ENCODE measurements around the gene SPINK7.
"Not testable (repeated sequence)": the region's sequence is repeated elsewhere in the genome, so short reads cannot be mapped to it uniquely, and the experiment has no call there.

The SPINK7 gene

DNA sequence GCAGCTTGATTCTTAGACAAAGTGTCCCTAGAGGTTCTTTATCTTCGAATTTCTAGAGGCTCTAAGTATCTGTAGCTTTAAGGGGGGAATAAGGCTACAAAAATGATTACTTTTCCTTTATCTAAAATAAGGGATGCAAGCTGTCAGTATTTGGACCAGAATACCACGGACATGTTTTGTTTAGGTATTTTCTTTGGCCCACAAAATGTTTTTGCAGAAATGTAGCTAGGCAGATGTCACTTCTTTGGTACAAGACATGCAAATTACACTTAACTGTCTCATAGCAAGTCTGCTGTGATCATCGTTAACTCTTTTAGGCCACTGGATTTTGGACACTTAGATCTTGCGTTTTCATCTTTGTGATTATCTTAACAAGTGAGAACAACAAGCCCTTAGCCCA is 2.5 kb downstream of the SPINK7 start:
- H3K9me3 ChIP-seq (ENCODE audit: insufficient read depth, low read length, severe bottlenecking): no peaks in the 10 kb centered on the region
- H3K27me3 ChIP-seq (ENCODE audit: insufficient read depth, low read length, poor library complexity): no peaks in the 10 kb centered on the region
- no peak overlapping the region for H3K27ac ChIP-seq (ENCODE audit: low read length)
- H3K36me3 ChIP-seq (ENCODE audit: insufficient read depth, low read length): no peaks in the 10 kb centered on the region
- no peak for DNase-seq
- no peak overlapping the region for H2AFZ ChIP-seq (ENCODE audit: low read depth, low read length)
- no peaks in the 10 kb centered on the region for H3K79me2 ChIP-seq (ENCODE audit: insufficient read depth, low read length)
- no peak for TF ChIP-seq EZH2 (IDR thresholded peaks at IDR 0.05; ENCODE audit: borderline replicate concordance, low read depth, low read length, severe bottlenecking)
- TF ChIP-seq CTCF (IDR thresholded peaks at IDR 0.05; ENCODE audit: borderline replicate concordance, extremely low read depth, low read length, poor library complexity, severe bottlenecking): no peak
- H3K4me3 ChIP-seq (ENCODE audit: low read depth in 1 of 2, low read length in 2 of 2): no peak overlapping the region
- no peak overlapping the region for H3K9ac ChIP-seq (ENCODE audit: low read depth, low read length)
- H3K4me2 ChIP-seq (ENCODE audit: insufficient read depth, low read length): no peak overlapping the region
- no peaks in the 10 kb centered on the region for H4K20me1 ChIP-seq (ENCODE audit: insufficient read depth, low read length)
- no peaks in the 10 kb centered on the region for H3K4me1 ChIP-seq (ENCODE audit: insufficient read depth, low read length)
- no peak for ATAC-seq (ENCODE audit: insufficient read depth, low read depth)

DNA sequence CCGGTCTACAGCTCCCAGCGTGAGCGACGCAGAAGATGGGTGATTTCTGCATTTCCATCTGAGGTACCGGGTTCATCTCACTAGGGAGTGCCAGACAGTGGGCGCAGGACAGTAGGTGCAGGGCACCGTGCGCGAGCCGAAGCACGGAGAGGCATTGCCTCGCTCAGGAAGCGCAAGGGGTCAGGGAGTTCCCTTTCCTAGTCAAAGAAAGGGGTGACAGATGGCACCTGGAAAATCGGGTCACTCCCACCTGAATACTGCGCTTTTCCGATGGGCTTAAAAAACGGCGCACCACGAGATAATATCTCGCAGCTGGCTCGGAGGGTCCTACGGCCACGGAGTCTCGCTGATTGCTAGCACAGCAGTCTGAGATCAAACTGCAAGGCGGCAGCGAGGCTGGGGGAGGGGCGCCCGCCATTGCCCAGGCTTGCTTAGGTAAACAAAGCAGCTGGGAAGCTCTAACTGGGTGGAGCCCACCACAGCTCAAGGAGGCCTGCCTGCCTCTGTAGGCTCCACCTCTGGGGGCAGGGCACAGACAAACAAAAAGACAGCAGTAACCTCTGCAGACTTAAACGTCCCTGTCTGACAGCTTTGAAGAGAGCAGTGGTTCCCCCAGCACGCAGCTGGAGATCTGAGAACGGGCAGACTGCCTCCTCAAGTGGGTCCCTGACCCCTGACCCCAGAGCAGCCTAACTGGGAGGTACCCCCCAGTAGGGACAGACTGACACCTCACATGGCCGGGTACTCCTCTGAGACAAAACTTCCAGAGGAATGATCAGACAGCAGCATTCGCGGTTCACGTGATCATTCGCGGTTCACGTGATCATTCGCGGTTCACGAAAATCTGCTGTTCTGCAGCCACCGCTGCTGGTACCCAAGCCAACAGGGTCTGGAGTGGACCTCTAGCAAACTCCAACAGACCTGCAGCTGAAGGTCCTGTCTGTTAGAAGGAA is 8.1 kb downstream of the SPINK7 start:
- not testable (repeated sequence) for H3K4me2 ChIP-seq (ENCODE audit: insufficient read depth, low read length); H3K9ac ChIP-seq (ENCODE audit: low read depth, low read length); H3K9me3 ChIP-seq (ENCODE audit: insufficient read depth, low read length, severe bottlenecking); H3K4me1 ChIP-seq (ENCODE audit: insufficient read depth, low read length); H3K79me2 ChIP-seq (ENCODE audit: insufficient read depth, low read length); H3K27ac ChIP-seq (ENCODE audit: low read length); H2AFZ ChIP-seq (ENCODE audit: low read depth, low read length); H3K4me3 ChIP-seq (ENCODE audit: low read depth in 1 of 2, low read length in 2 of 2); H3K27me3 ChIP-seq (ENCODE audit: insufficient read depth, low read length, poor library complexity); DNase-seq; H3K36me3 ChIP-seq (ENCODE audit: insufficient read depth, low read length); ATAC-seq (ENCODE audit: insufficient read depth, low read depth); H4K20me1 ChIP-seq (ENCODE audit: insufficient read depth, low read length)

- Histone ChIP-seq H3K4me1 (ENCODE audit: insufficient read depth, low read length) (no peaks in the 10 kb centered on the region), H3K9me3 (ENCODE audit: insufficient read depth, low read length, severe bottlenecking) (no peaks in the 10 kb centered on the region), H3K27me3 (ENCODE audit: insufficient read depth, low read length, poor library complexity) (no peaks in the 10 kb centered on the region), H2AFZ (ENCODE audit: low read depth, low read length) (no peak overlapping the region), H3K4me3 (ENCODE audit: low read depth in 1 of 2, low read length in 2 of 2) (no peak overlapping the region), H3K9ac (ENCODE audit: low read depth, low read length) (no peak overlapping the region), H3K79me2 (ENCODE audit: insufficient read depth, low read length) (no peaks in the 10 kb centered on the region), H3K36me3 (ENCODE audit: insufficient read depth, low read length) (no peaks in the 10 kb centered on the region), H3K4me2 (ENCODE audit: insufficient read depth, low read length) (no peak overlapping the region), H3K27ac (ENCODE audit: low read length) (no peak overlapping the region), H4K20me1 (ENCODE audit: insufficient read depth, low read length) (no peaks in the 10 kb centered on the region)
- DNase-seq (no peak), ATAC-seq (ENCODE audit: insufficient read depth, low read depth) (no peak)
- no peak for TF ChIP-seq CTCF (IDR thresholded peaks at IDR 0.05; ENCODE audit: borderline replicate concordance, extremely low read depth, low read length, poor library complexity, severe bottlenecking)
- TF ChIP-seq EZH2 (IDR thresholded peaks at IDR 0.05; ENCODE audit: borderline replicate concordance, low read depth, low read length, severe bottlenecking): no peak
Measured at GRCh38 chr5:148333262-148333849, 21.1 kb downstream of the SPINK7 start.

GRCh38 chr5:148335259-148335658 is 23.0 kb downstream of the SPINK7 start, which contains the start of gene SPINK9:
TSS of gene SPINK9 (plus strand) at chr5:148335559. CDS start at chr5:148335614, 55 bp downstream.
- no peaks in the 10 kb centered on the region for H3K9me3 ChIP-seq (ENCODE audit: insufficient read depth, low read length, severe bottlenecking)
- no peaks in the 10 kb centered on the region for H3K36me3 ChIP-seq (ENCODE audit: insufficient read depth, low read length)
- ATAC-seq (ENCODE audit: insufficient read depth, low read depth) (no peak), DNase-seq (no peak)
- H3K4me2 ChIP-seq (ENCODE audit: insufficient read depth, low read length): no peak within 1 kb of the TSS
- H4K20me1 ChIP-seq (ENCODE audit: insufficient read depth, low read length): no peaks in the 10 kb centered on the region
- H3K79me2 ChIP-seq (ENCODE audit: insufficient read depth, low read length): no peaks in the 10 kb centered on the region
- H3K4me1 ChIP-seq (ENCODE audit: insufficient read depth, low read length): no peaks in the 10 kb centered on the region
- no peaks in the 10 kb centered on the region for H3K27me3 ChIP-seq (ENCODE audit: insufficient read depth, low read length, poor library complexity)
- no peak within 1 kb of the TSS for H3K4me3 ChIP-seq (ENCODE audit: low read depth in 1 of 2, low read length in 2 of 2)
- no peak within 1 kb of the TSS for H3K9ac ChIP-seq (ENCODE audit: low read depth, low read length)
- H2AFZ ChIP-seq (ENCODE audit: low read depth, low read length): no peak within 1 kb of the TSS
- TF ChIP-seq CTCF (IDR thresholded peaks at IDR 0.05; ENCODE audit: borderline replicate concordance, extremely low read depth, low read length, poor library complexity, severe bottlenecking) (no peak), EZH2 (IDR thresholded peaks at IDR 0.05; ENCODE audit: borderline replicate concordance, low read depth, low read length, severe bottlenecking) (no peak)
- H3K27ac ChIP-seq (ENCODE audit: low read length): no peak within 1 kb of the TSS
